ENCODE results near the gene C4BPA.

Gene C4BPA

DNA sequence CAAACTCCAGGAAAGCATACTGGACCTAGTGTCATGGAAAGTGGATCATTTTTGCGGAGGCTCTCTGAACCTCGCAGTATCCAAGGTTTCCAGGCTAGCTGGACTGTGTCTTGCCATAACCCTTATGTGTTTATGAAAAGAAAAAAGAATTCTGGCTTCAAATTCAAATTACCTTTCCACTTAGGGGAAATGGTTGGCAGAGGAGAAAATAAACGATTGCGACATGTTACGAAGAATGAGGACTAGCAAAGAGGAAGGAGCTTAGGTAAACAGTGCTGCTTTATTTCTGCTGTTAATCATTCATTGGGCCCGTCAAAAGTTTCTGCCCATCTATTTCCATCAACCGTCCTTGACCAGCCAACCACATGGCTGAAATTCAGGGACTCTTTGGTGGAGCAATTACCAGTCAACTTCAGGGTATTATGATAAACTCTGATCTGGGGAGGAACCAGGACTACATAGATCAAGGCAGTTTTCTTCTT lies at the start of gene C4BPA:
Gene C4BPA, plus strand, starts transcription at position 342 of the 482 bp plus-strand sequence. CDS start 8,793 bp downstream, outside the sequence.
- TF ChIP-seq, protein P1, sequence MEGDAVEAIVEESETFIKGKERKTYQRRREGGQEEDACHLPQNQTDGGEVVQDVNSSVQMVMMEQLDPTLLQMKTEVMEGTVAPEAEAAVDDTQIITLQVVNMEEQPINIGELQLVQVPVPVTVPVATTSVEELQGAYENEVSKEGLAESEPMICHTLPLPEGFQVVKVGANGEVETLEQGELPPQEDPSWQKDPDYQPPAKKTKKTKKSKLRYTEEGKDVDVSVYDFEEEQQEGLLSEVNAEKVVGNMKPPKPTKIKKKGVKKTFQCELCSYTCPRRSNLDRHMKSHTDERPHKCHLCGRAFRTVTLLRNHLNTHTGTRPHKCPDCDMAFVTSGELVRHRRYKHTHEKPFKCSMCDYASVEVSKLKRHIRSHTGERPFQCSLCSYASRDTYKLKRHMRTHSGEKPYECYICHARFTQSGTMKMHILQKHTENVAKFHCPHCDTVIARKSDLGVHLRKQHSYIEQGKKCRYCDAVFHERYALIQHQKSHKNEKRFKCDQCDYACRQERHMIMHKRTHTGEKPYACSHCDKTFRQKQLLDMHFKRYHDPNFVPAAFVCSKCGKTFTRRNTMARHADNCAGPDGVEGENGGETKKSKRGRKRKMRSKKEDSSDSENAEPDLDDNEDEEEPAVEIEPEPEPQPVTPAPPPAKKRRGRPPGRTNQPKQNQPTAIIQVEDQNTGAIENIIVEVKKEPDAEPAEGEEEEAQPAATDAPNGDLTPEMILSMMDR (IDR thresholded peaks at IDR 0.05; ENCODE audit: borderline replicate concordance, control extremely low read depth, extremely low read depth, insufficient read depth, missing control alignments) = no peak
- in situ Hi-C loops (cut with MboI; ENCODE audit: low sequenced_read_pairs, unreplicated experiment) = no loop called here
- no peak for DNase-seq (ENCODE audit: low spot score)

DNA sequence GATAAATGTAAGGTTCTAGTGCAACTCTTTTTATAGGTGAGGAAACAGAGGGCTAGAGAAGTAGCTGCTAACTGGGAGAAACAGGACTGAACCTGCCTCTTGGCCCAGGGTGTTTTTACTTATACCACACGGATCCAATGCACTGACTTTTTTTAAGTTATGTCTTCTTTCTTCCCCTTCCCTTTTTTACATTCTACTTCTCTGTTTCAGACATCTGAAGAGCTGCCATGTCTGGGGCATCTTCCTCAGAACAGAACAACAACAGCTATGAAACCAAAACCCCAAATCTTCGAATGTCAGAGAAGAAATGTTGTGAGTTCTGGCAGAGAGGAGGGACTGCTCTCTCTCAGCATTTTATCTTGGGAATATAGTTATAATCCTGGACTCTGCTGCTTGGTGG lies 49.5 kb upstream of the C4BPA start:
- no peak for DNase-seq (ENCODE audit: low spot score)
- in situ Hi-C loops (cut with MboI; ENCODE audit: low sequenced_read_pairs, unreplicated experiment) = no loop called here
- TF ChIP-seq, protein P1 (IDR thresholded peaks at IDR 0.05; ENCODE audit: borderline replicate concordance, control extremely low read depth, extremely low read depth, insufficient read depth, missing control alignments) = no peak

DNA sequence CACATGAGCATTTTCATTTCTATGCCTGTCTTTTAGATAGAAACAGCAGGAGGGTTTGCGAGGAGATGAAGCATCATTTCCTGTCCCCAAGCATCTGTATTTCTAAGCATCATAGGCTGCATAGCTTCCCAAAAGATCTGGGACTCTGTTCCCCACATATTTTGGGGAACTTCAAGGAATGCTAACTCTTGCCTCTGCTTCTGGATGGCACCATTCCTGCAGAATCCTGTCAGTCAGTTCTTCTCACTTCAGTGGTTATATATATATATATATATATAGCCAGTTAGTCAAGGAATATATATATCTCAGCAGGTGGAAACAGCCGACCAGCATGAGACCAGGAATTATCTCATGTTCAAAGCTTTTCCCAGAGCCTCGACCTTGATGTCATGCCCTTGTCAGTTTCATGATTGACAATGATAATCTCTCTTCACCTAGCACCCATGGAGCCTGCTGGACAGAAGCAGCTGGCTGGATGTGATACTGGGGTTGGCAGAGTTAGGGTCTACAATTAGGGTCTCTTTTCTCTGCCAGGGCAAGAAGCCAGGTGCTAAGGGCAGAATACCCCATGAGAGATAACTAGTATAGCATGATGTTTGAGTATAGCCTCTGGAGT lies 48.5 kb upstream of the C4BPA start:
- TF ChIP-seq, protein P1 (IDR thresholded peaks at IDR 0.05; ENCODE audit: borderline replicate concordance, control extremely low read depth, extremely low read depth, insufficient read depth, missing control alignments) = no peak
- in situ Hi-C loops (cut with MboI; ENCODE audit: low sequenced_read_pairs, unreplicated experiment) = no loop called here
- DNase-seq (ENCODE audit: low spot score) = no peak

DNA sequence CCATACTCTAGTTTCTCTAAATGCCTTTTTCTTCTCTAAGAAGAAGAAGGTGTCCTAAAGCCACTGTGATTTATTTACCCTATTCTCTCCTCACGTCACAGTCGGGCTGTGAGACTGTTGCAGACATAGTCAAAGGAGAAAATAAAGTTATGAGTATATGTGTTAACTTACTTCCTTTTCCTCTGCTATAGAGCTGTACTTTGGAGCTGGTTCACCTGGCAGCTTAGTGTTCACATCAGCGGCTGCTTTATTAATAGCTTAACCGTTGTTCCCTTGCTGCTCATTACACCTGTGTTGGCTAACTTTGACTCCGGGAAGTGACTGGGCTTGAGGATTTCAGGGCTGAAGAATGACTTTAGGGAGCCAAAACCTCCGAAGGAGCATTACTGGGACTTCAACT lies 47.4 kb upstream of the C4BPA start:
- DNase-seq (ENCODE audit: low spot score) = no peak
- in situ Hi-C loops (cut with MboI; ENCODE audit: low sequenced_read_pairs, unreplicated experiment) = no loop called here
- TF ChIP-seq, protein P1 (IDR thresholded peaks at IDR 0.05; ENCODE audit: borderline replicate concordance, control extremely low read depth, extremely low read depth, insufficient read depth, missing control alignments) = no peak

DNA sequence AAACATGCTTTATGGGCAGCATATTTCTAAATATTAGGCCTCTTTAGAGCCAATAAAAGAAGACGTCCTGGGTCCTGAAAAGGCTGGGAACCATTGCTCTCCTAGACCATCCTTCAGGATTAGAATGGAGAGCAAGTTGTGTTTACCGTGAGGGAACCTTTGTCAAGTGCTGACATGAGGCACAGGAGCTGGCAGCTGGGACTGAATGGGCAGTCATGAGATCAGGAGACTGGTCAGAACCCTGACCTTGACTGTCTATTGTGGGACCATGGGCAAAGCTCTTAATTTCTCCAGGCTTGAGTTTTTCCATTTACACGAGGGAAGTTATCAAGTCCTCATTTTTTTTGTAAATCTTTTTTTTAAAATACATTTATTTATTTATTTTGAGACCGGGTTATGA lies 45.8 kb upstream of the C4BPA start:
- TF ChIP-seq, protein P1 (IDR thresholded peaks at IDR 0.05; ENCODE audit: borderline replicate concordance, control extremely low read depth, extremely low read depth, insufficient read depth, missing control alignments) = no peak
- in situ Hi-C loops (cut with MboI; ENCODE audit: low sequenced_read_pairs, unreplicated experiment) = no loop called here
- no peak for DNase-seq (ENCODE audit: low spot score)

DNA sequence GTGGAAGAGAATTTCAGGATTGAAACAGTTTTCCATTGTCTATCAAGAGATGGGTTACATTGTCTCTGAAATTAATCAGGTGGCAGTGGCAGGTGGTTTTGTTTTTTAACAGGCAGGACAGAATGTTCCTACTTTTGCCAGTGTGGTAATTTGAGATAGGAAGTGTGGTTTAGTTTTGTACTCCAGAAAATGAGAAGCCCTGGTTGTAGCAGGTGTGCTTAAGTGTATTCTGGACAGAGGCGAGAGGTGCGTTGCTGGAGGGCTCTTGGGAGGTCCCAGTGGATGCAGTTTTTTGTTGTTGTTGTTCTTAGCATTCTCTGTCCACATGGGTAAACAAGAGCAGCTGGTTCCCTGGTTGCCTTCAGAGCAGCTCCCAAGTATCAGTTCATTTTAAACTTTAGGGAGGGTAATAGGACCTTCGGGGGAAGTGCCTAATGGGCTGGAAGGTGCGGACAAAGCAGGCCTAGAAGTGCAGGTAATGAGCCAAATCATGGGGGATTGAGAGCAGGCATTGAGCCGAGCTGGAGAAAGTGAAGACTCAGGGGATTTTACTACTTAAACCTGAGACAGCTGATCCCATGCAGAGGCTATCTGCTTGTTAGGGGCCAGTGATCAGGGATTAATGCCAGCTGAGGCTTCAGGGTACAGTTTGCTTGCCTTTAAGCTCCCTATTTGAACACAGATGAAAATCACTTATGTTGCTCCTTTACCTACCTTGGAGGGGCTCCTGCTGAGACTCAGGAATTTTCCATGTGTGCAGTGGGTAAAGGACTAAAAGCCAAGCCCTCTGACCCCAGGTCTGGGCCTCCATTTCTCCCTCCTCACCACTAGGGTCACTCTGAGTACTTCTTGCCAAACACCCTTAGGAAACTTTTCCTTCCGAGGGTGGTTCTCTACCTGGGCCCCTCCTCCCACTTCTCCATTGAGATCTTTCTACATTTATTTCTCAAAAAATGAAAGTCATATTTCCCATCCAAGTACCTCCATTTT lies 44.9 kb upstream of the C4BPA start:
- DNase-seq (ENCODE audit: low spot score) = no peak
- in situ Hi-C loops (cut with MboI; ENCODE audit: low sequenced_read_pairs, unreplicated experiment) = no loop called here
- TF ChIP-seq, protein P1 (IDR thresholded peaks at IDR 0.05; ENCODE audit: borderline replicate concordance, control extremely low read depth, extremely low read depth, insufficient read depth, missing control alignments) = no peak
